NCI-H2171 treated with DMSO at 0.1 percent for 48 hours (cell line): ENCODE results near the gene ARHGAP15.

Experiments used
- DNase-seq: peaks from one replicate; lab custom pipeline; 2025; lab: John Stamatoyannopoulos, UW

The ARHGAP15 gene

DNA sequence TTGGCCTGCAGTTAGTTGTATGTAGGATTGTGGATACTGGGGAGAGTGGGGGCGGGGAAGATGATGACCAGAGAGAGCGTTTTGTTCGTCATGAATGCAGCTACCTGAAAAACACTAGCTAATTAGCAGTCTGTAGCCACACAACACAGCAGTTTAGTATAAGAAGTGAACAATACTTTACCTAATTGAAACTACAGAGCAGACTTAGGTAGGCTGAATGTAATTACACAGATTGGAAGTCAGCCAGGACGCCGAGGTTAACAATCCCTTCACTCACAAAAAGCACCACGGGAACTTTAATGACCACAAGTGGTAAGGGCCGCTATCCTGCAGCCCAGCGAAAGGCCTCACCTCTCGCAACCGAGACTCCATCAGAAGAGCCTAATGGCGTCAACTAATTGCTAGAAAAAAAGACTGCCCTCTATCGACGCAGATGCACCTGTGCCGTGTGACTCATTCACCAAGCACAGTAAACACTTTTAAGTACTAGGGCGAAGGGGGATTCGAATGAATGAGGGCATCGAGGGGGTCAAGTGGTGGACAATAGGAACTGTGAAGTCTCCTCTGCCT is 591.0 kb downstream of the ARHGAP15 start:
- no peak for DNase-seq

- no peak for DNase-seq
Observed at GRCh38 chr2:143725400-143725799, 596.2 kb downstream of the ARHGAP15 start.

- no peak for DNase-seq
Observed at GRCh38 chr2:143726151-143726845, 597.1 kb downstream of the ARHGAP15 start.

GRCh38 chr2:143728498-143728897 is 599.3 kb downstream of the ARHGAP15 start:
- DNase-seq: no peak

- DNase-seq: no peak
Observed at GRCh38 chr2:143729296-143729814, 600.1 kb downstream of the ARHGAP15 start.

DNA sequence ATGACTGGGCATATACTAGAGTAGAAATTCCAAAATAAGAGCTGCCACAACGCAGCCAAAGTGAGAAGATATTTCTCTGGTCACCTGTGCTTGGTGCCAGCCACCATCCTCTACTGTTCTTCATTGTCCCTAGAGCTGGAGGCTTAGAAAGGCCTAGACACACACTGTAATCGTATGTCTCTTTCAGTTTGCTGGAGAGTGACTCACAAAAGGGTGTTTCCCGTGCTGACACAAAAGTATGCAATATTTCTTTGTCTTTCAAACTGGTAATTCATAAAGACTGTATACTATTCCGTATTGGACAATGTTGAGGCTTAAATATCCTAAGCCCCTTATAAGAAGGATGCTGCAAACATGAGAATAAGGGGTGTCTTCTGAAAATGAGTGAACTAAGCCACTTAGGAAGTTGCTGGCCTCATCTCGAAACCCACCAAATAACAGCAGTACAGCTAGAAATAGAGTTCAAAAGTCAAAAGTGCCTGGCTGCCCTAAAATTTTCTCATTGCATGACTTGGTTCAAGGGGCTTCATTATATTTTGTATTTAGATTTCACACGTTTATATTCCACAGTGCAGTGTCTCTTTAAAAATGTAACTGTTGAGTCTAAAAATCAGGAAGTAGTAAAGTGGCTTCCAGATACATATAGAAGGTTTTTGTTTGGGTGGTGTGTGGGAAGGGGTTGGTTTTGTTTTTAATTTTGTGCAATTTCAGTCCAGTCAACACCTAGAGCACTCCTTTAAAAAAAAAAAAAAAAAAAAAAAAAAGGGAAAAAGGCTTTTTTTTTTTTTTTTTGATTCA is 601.1 kb downstream of the ARHGAP15 start:
- DNase-seq: no peak

- DNase-seq: no peak
Observed at GRCh38 chr2:143730953-143731260, 601.7 kb downstream of the ARHGAP15 start.

DNA sequence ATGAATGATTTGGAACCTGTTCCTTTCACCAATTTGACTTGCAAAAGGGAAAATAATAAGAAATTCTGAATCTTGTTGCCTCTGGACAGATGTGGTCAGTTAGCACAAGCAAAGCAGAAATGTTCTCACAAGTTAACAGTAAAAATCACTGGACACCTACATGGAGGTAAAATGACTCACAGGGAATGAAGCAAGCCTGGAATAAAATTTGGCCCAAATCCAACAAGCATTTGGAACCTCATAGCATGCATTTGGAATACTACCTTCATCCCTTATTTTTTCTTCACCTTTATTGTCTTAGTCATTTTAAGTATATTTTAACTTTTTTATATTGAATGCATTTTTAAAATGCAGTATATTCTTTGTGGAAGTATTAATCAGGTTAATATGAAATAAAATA is 602.9 kb downstream of the ARHGAP15 start:
- DNase-seq: peak; percentile 58

GRCh38 chr2:143732871-143733270 is 603.7 kb downstream of the ARHGAP15 start:
- DNase-seq: peak; percentile 76

- no peak for DNase-seq
Observed at GRCh38 chr2:143734507-143734906, 605.3 kb downstream of the ARHGAP15 start.

GRCh38 chr2:143736904-143737303 is 607.7 kb downstream of the ARHGAP15 start:
- peak; percentile 60 for DNase-seq

DNA sequence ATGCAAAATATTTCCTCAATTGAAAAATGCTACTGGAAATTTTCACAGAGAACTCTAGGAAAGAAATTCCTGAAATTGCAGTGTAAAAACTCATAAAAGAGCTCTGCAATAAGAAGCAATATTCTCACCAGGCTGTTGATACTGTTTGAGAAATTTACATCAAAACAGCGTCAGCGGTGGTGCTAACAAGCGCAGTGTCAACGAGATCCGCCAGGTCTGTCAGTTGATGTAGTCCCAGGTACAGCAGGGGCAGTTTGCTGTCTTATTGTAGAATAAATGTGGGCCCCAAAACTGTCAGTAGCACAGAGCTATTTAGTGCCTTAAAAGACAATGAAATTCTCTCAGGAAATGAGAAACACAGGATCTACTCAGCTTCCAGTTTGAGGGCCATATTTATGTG is 611.2 kb downstream of the ARHGAP15 start:
- no peak for DNase-seq

GRCh38 chr2:143741205-143741604 is 612.0 kb downstream of the ARHGAP15 start:
- DNase-seq: no peak

DNA sequence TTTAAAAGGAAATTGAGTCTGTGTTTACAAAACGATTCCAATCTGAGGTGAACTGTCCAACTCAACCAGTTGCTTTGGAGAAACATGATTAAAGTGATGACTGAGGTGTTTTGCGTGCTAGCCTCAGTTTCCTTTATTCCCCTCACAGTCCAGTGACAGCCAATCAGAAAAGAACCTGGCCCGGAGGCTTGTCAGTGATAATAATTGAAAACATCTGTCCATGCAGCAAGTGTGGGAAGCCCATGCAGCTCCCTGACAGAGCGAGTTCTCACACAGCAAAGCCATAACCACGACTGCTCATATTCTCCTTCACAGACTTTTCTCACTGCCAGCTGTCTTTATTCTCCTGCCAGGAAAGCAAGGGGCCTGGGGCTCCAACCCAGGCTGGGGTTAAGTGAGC is 613.4 kb downstream of the ARHGAP15 start:
- DNase-seq: no peak

DNA sequence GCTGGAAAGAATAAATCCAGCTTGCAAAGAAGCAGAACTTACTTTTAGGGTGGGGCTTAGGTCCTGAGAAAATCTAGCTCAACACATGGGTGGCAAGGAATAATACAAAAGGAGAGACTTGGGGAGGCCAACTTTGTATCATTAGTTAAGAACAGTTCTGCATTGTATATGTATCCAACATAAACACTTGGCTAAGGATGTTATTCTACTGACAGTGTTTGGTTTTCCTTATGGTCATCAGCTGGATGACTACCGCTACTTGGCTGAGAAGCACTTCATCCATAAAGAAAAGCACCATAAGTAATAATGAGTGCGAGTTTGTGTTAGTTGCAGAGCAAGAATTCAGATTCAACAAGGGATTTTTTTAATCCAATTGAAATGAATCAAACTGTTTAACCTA is 614.9 kb downstream of the ARHGAP15 start:
- DNase-seq: no peak

DNA sequence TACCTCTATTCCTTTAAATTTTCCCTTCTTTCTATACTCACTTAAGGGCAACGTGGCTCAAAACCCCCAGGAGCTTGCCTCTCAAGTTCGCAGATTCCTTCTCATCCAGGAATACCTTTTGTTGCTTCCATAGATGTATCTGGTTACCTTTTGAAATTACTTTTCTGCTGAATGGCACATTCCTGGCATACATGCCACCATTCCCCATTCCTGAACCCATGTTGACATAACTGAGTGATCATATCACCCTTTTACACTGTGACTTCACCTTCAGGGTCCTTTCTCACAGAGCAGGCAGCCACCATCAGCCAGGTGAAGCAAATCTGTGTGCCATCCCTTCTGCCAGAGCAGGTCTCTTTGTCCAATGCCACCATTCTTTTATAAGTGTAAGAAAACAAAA is 615.8 kb downstream of the ARHGAP15 start:
- no peak for DNase-seq

GRCh38 chr2:143754742-143755141 is 625.5 kb downstream of the ARHGAP15 start:
- no peak for DNase-seq

DNA sequence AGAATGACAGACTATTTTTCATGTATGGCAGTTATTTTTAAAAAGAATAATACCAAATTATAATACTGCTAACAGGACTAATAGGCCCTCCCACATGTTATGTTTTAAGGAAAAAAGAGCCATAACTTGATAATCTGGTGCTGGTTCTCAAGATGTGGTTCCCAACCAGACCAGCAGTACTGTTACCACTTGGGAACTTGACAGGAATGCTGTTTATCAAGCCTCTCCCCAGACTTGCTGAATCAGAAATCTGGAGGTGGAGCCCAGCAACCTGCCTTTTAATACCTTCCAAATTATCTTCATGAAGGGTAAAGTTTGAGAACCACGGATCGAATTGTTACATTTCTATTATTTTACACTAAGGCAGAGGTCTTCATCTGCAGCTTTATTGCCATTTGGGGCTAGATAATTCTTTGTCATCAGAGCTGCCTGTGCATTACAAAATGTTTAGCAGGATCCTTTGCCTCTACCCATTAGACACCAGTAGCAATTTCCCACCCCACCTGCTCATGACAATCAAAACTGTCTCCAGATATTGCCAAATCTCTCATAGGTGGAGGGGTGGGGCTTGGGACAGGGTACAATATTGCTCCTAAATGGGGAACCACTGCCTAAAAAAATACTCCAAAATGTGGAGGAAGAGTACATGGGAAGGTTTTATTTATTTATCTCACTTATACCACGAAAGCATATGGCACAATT is 629.6 kb downstream of the ARHGAP15 start:
- no peak for DNase-seq

- DNase-seq: no peak
Observed at GRCh38 chr2:143759455-143759854, 630.2 kb downstream of the ARHGAP15 start.

- DNase-seq: no peak
Observed at GRCh38 chr2:143762176-143762928, 633.1 kb downstream of the ARHGAP15 start.

- peak; percentile 30 for DNase-seq
Observed at GRCh38 chr2:143764261-143764660, 635.0 kb downstream of the ARHGAP15 start.

DNA sequence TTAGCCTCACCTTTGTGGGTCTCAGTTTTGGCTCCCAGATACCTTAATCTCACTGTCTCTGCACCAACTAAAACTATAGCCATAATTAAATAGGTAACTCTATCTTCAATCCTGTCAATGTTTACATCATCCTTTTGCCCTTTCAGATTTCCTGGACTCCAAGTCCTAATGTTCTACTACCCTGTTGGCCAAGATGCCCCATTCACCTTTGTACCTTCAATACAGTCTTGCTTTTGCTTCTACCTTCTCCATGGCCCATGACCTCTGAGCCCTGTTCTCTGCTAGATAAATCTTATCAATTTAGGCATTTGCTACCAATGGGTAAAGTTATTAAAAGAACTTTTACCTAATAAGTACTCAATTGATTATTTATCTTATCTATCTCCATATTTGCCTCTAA is 635.5 kb downstream of the ARHGAP15 start:
- DNase-seq: no peak
